Transverse colon (tissue), 3 donors: ENCODE data around the gene TMTC2.

Experiments used
- EP300 ChIP-seq: sonication (generic); formaldehyde crosslinking; IDR thresholded peaks from one replicate; pipeline ENCODE4 v1.6.1; 2017; ENCODE audit warnings: antibody characterized with exemption, low read depth
- POLR2A ChIP-seq: fragments of 450-650 bp; IDR thresholded peaks from one replicate; pipeline ENCODE4 v1.6.1; 2016; ENCODE audit warnings: antibody characterized with exemption, mild to moderate bottlenecking, moderate library complexity
- TF ChIP-seq, protein P1 (sequence below), 5 experiments: fragments of 200-600 bp in 3 of 5; fragments of 450-650 bp in 2 of 5; sonication (generic) in 3 of 5; IDR thresholded peaks; 1 replicate in 2 of 5; 2 replicates in 3 of 5; pipeline ENCODE4 v1.5.1; 2016 to 2017; ENCODE audit warnings: antibody characterized with exemption in 5 of 5, inconsistent platforms in 3 of 5, mild to moderate bottlenecking in 2 of 5, moderate library complexity in 1 of 5

DNA sequence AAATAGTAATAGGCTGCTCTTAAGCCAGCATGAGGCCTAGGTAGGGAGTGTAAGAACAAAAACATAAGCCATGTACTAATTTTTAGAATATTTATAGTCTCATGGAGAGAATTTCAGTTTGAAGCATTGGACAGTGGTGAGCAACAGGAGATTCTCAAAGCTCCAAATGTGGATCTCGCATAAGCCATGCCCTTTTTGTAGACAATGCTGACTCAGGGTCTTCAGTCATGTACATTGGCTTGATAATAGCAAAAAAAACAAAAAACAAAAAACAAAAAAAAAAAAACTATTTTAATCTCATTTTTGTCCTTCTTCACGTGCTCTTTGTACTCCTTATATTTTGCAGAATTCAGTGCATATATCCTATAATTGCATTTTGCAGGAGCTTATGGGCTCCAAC, 402.9 kb downstream of the TMTC2 start:
- TF ChIP-seq, protein P1, sequence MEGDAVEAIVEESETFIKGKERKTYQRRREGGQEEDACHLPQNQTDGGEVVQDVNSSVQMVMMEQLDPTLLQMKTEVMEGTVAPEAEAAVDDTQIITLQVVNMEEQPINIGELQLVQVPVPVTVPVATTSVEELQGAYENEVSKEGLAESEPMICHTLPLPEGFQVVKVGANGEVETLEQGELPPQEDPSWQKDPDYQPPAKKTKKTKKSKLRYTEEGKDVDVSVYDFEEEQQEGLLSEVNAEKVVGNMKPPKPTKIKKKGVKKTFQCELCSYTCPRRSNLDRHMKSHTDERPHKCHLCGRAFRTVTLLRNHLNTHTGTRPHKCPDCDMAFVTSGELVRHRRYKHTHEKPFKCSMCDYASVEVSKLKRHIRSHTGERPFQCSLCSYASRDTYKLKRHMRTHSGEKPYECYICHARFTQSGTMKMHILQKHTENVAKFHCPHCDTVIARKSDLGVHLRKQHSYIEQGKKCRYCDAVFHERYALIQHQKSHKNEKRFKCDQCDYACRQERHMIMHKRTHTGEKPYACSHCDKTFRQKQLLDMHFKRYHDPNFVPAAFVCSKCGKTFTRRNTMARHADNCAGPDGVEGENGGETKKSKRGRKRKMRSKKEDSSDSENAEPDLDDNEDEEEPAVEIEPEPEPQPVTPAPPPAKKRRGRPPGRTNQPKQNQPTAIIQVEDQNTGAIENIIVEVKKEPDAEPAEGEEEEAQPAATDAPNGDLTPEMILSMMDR (IDR thresholded peaks at IDR 0.05): no peak
- TF ChIP-seq EP300 (no peak), POLR2A (no peak)
